Midbrain (tissue), 1 donor: ENCODE measurements around the gene DNAH5.

ENCODE experiments used
- DNase-seq: peaks from one replicate; lab custom pipeline; 2025; lab: John Stamatoyannopoulos, UW

The DNAH5 gene

DNA sequence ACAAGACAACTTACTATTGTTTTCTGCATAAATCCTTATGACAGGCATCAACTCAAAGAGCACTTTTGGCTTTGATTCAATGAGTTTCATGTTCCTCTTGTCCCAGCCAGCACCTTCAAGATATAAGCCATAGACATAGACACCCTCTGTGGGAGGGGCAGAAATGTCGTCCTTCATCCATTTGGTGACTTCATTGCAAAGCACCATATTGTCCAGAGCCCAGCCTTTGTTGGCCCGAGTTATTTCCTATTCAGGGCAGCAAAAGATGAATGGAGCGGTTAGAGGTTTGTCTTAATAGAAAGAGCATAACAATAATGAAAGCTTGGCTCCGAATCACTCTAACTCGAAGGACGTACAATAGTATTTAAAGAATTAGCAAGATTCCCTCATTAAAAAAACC lies 243.9 kb downstream of the DNAH5 start:
- no peak for DNase-seq

DNA sequence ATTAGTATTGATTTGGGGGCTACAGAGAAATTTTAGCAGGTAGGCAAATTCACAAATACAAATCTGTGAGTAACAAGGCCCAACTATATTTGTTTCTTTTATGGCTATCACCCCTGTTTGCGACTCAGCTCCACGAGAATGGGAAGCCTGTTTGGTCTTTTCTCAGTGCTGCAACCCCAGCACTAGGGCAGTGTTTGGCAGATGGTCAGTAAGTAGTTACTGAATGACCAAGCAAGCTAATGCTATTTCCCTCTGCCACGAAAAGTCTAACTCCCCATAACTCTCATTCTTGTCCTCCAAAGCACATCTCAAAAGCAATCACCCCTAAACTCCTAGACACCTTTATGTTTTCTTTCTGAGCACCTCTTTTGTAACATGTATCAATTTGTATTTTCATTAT lies 245.6 kb downstream of the DNAH5 start:
- DNase-seq, result no peak

DNA sequence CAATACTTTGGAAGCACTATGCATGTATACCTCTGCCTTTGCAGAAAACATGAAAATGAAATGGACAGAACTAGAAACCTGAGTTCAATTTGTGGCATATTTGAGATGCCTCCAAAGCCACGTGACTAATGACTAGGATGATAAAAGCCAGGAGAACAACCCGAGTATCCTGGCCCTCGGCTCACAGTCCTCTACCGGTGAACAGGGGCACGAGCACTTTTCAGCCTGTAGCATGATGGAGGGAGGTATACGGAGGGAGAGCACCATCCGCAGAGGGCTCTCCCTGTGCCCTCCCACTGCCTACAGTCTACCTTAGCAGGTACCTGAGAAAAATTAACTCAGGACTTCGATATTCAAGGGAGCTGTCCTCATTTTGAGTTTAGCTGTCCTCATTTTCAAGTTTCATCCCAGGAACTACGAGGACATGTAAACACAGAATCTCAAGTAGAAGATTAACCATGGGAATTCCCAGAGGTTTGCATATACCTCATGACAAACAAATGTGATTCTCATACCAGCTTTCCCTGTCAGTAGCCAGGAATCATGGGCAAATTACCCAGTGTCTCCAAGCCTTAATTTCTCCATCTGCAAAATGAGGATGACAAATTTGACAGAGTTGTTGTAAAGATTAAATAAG lies 249.3 kb downstream of the DNAH5 start:
- DNase-seq, result no peak

DNA sequence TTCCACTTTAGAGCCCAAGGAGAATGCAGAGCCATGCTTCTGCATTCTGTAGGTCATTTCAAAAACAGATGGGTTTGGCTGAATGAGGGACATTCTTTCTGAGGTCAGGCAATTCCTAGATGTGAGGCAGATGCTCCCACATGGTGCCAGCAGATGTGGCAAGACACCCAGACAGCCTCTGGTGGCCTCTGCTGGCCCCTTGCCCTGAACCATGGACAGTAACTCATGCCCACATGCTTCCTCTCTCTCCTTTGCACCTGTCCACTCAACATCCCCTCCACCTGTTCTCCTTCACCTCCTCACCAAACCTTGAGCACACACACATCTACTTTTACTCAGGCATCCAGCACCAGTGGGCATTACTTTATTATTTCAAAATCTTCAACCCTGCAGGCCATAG lies 252.3 kb downstream of the DNAH5 start:
- DNase-seq, result no peak

DNA sequence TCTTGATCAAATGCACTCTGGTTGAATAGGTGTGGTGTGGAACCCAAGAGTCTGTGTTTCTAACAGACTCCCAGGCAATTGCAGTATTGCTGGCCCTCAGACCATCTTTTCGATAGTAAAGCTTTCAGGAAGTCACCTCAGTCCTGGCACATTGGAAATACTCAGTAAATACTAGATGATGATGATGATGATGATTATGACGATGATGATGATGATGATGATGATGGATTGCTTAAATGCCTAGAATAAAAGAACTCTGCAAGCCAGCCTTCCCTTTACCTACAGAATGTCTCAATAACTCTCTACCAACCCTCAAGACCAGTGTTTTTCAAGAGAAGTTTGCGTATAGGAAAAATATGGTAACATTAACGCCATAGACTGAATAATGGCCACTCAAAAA lies 268.0 kb downstream of the DNAH5 start:
- DNase-seq, result no peak

DNA sequence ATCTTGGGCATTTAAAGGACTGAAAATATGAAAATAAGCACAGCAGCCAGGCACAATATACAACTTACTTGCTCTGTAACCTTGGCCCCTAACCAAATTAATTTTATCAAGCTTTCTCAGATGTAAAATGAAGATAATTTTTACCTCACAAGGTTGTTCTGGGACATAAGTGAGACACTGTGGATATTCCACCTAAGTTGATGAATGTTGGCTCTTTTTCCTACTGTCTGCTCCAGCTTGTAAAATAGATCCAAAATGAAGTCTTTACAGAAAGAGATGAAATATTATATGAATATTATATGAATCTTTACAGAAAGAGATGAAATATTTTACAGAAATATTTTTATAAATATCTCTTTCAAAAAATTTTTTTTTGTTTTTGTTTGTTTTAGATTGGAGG lies 270.1 kb downstream of the DNAH5 start:
- DNase-seq, result no peak

DNA sequence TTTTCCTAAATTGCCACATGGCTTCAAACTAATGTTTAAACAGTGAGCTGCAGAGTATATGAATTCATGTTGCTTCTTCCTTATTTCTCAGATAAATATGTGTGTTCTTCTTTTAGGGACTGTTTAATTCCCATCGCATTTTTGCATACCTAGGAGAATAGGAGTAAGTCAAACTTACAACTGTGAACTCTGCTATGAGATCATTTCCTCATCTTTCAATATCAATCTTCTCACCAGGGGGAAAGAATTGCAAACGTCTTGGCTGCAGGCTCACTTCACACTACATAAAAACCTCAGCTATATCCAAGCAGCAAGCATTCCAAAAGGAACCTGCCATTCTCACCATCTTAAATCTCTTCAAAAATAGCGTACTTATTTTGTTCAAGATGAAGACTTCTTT lies 271.0 kb downstream of the DNAH5 start:
- DNase-seq, result no peak

DNA sequence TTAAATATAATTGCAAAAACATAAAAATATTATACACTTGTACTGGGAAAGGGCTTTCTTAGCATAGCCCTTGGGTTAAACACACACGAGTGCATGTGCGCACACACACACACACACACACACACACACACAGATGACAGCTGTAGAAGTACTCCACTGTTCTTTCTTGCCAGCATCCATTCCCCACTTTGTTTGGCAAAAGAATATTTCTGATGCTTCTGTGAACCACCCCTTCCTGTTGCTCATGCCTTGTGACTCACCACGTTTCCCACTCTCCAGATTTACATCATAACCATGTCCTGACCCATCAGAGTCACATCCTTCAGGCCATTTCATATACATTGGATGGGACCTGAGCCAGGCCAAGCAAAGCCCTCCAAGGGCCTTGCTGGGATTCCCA lies 280.1 kb downstream of the DNAH5 start:
- DNase-seq, result no peak

DNA sequence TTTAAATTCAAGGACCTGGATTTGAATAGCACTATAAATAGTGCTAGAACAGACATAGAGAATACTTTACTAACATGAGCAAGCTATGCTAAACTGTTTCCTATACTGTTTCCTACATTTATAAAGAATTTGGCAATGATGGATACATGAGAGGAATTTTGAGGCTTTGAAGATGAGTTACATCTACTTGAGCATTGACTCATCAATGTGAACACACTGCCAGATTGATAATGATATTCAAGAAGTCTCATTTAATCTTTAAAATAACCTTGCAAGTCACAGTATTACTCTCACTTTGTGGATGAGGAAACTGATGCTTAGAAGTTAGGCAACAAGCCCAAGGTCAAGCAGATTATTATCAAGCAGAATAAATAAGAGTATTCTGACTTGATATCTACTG lies 281.9 kb downstream of the DNAH5 start:
- DNase-seq, result no peak

DNA sequence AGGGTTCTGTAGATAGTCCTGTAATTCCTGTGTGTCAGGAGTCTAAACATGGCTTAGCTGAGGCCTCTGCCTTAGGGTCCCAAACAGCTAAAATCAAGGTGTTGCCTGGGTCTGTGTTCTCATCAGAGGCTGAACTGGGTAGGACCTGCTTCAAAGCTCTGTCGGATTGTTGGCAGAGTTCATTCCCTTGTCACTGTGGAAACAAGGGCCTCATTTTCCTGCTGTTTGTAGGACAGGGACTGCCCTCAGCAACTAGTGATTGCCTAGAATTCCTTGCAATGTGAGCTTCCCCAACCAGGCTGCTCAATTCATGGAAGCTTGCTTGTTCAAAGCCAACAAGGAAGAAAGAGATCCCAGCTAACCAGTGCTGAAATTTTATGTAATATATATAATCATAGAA lies 283.2 kb downstream of the DNAH5 start:
- DNase-seq, result no peak

DNA sequence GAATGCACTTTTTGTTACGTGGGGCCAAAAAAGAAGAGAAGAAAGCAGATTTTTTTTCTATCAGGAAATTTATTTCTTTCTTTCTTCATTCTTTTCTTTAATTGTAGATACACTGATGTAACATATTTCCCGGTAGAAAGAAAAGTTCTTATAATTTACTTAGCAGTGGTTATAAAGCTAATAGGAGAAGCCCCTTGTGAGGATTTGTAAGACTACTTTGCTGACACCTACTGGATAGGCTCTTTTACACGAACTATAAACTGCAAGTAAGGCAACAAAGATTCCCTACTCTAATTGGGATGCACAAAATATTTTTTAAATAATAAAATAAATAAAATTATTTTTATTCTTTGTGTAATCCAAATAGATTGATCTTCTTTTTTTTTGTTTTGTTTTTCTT lies 284.4 kb downstream of the DNAH5 start:
- DNase-seq, result no peak

DNA sequence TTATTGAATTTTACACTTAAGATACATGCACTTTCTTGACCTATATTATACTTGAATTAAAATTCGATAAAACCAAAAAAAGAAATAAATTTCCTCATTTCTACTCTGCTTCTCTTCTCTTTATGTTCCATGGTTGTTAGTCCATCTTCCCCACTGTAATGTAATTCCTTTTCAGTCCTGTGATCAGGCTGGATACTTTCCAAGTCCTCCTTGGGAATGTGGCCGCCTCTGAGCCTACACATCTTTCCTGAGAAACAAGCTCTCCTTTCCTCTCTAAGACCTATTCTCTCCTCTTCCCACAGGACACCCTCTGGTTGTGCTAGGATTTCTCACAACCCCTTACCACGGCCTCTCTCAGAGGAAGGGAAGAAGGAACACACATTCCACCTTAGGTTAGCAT lies 285.1 kb downstream of the DNAH5 start:
- DNase-seq, result no peak

DNA sequence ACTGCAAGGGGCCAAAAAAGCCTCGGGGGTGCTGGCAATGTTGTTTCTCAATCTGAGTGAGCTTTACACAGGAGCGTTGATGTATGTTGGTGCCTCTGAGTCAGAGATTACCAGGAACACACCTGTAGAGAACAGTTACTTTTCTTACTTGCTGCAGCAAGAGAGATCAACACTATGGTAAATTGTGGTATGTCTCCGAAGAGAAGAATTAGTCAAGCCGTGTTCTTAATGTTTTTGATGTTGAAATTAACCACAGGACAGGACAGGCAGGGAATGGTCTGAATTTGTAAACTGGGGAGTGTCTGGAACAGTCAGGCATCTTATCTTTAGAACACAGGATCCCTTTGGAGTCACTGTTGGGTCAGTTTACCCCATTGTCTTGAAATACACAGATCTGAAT lies 285.7 kb downstream of the DNAH5 start:
- no peak for DNase-seq

DNA sequence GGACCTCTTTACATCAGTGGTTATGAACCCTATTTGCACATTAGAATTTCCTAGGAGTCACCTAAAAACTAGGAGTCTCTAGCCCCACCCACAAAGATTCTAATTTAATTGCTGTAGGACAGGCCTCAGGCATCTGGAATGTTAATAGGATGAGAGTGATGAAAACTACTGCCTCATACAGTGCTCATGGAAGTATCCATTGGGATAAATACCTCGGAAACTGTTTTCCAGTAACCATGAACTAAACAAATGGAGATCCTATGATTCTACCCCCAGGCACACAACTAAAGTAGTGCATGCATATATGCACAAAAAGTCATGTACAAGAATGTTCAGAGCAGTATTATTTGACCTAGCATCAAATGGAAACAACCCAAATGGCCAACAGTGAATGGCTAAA lies 286.3 kb downstream of the DNAH5 start:
- no peak for DNase-seq

DNA sequence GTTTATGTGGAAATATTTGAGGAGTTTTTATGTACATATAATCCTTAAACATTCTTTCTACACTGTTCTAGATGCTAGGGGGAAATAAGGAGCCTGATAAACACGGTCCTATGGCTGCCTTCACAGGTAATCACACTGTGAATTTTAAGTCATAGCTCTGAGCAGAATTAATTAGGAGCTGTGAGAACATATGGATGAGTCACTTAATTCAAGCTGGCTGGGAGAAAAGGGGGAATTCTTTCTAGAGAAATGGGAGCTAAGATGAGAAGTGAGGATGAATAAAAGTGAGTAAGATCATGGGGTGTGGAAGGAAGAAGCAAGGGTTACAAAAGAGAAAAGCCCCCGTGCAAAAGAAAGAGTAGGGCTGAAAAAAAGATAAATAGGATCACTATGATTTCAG lies 290.8 kb downstream of the DNAH5 start:
- DNase-seq, result no peak

DNA sequence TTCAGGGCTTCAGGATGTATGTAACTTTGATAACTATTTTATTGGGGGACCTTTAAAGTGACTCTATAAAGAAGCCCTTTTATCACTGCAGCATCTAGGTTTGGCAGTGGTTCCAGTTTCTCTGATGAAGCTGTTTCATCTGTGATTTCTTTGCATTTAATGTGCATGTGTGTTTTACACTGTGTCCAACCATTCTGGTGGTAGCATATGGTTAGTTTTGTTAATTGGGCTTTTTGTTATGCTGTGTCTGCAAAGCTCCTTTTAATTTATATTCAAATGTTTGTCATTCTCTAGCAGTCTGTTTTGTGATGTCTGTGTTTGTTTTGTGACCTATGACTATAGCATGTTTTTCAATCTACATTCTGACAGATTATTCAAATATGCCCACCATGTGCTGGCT lies 294.8 kb downstream of the DNAH5 start:
- DNase-seq, result no peak

DNA sequence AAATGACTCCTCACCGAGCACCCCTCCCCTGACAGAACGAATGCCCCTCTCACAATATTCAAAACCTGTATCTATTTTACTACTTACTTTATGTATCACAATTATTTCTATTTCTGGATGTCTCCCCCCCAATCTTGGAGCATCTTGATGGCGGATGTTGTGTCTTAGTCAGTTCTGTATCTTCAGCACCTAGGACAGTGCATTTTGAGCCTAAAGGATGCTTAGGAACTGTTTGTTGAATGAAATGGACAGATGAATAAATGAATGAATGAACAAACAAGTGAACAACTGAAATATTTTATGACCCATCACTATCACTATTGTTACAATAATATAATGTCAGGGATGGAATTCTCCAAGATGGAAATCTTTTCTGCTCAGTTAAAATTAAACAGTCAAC lies 295.7 kb downstream of the DNAH5 start:
- DNase-seq, result no peak

DNA sequence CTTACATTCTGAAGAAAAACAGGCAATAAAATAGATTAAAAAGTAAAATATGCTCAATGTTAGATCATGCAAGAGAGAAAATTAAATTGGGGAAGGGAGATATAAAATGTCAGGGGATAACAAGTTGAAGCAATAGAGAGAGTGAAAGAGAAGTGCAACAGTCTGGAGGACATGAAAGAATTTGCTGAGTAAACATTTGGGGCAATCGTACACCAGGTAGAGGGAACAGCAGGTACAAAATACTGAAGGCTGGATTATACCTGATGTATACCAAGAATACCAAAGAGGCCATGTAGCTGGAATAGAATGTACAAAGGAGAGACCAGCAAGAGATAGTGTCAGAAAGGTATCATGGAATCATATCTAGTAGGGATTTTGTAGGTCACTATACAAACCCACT lies 300.8 kb downstream of the DNAH5 start:
- no peak for DNase-seq

DNA sequence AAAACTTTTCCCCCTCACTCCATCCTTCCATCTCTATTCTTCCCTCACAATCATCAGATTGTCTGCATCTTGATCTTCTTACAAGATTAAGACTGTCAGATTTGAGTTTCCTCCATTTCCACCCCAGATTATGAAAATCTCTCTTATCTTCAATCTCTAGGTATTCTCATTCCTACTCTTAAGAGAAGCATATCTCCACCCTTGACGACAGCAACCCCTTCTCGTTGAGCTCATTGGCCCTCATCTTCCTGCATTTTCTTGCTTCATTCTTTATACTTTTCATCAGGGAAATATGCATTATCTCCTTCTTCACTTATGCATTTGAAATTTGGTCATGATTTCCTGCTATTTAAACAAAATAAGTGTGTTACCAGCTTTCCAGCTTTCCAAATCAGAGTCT lies 301.3 kb downstream of the DNAH5 start:
- no peak for DNase-seq
